Measurements from ENCODE around the gene COBLL1. TPM values are rescaled to one million over a fixed set of nuclear protein-coding genes. Genes with fewer than 3 reads are reported as not detected.
"Not testable (repeated sequence)": the region's sequence is repeated elsewhere in the genome, so short reads cannot be mapped to it uniquely, and the experiment has no call there.

The COBLL1 gene
- total and polyA plus RNA-seq, 8 donors = 18.0 to 74.5 (median 61.7) TPM

GRCh38 chr2:164714471-164714870 lies 127.2 kb downstream of the COBLL1 start:
- peaks cover 46 to 56% (median 48%) of the 10 kb centered on the region in 3 donors for H3K4me1 ChIP-seq
- no peak overlapping the region for H3K4me3 ChIP-seq
- 32 to 39% methylated on average over 1 of the region's 1 CpG for WGBS, 2 donors
- peak overlapping the region in 2 of 4 donors; percentile 91 for H3K27ac ChIP-seq
- no peaks in the 10 kb centered on the region for H3K9me3 ChIP-seq
- peaks cover 0 to 14% (median 0%) of the 10 kb centered on the region in 3 donors for H3K36me3 ChIP-seq
- TF ChIP-seq, protein P1, sequence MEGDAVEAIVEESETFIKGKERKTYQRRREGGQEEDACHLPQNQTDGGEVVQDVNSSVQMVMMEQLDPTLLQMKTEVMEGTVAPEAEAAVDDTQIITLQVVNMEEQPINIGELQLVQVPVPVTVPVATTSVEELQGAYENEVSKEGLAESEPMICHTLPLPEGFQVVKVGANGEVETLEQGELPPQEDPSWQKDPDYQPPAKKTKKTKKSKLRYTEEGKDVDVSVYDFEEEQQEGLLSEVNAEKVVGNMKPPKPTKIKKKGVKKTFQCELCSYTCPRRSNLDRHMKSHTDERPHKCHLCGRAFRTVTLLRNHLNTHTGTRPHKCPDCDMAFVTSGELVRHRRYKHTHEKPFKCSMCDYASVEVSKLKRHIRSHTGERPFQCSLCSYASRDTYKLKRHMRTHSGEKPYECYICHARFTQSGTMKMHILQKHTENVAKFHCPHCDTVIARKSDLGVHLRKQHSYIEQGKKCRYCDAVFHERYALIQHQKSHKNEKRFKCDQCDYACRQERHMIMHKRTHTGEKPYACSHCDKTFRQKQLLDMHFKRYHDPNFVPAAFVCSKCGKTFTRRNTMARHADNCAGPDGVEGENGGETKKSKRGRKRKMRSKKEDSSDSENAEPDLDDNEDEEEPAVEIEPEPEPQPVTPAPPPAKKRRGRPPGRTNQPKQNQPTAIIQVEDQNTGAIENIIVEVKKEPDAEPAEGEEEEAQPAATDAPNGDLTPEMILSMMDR (IDR thresholded peaks at IDR 0.05) = no peak
- intact Hi-C loops (cut with DNase I) = no loop called here
- FAIRE-seq (no peak), ATAC-seq (peak; percentile 30 to 59 (median 46)), DNase-seq (peak in 1 of 6 donors; percentile 47)
- no peaks in the 10 kb centered on the region for H3K27me3 ChIP-seq

GRCh38 chr2:164711766-164712138 lies 129.9 kb downstream of the COBLL1 start:
- intact Hi-C loops (cut with DNase I) = no loop called here
- no peak for DNase-seq
- H3K4me3 ChIP-seq = peak overlapping the region in 2 of 4 donors; percentile 6 to 26
- no peak for FAIRE-seq
- TF ChIP-seq, protein P1 (IDR thresholded peaks at IDR 0.05) = no peak
- peak; percentile 84 to 89 (median 87) for ATAC-seq
- H3K27me3 ChIP-seq = no peaks in the 10 kb centered on the region
- H3K4me1 ChIP-seq = peaks cover 47 to 58% (median 47%) of the 10 kb centered on the region in 3 donors
- no peaks in the 10 kb centered on the region for H3K9me3 ChIP-seq
- 4 to 14% methylated on average over 1 of the region's 1 CpG for WGBS, 2 donors
- no peaks in the 10 kb centered on the region for H3K36me3 ChIP-seq
- peak overlapping the region in 3 of 4 donors; percentile 7 to 91 (median 91) for H3K27ac ChIP-seq

DNA sequence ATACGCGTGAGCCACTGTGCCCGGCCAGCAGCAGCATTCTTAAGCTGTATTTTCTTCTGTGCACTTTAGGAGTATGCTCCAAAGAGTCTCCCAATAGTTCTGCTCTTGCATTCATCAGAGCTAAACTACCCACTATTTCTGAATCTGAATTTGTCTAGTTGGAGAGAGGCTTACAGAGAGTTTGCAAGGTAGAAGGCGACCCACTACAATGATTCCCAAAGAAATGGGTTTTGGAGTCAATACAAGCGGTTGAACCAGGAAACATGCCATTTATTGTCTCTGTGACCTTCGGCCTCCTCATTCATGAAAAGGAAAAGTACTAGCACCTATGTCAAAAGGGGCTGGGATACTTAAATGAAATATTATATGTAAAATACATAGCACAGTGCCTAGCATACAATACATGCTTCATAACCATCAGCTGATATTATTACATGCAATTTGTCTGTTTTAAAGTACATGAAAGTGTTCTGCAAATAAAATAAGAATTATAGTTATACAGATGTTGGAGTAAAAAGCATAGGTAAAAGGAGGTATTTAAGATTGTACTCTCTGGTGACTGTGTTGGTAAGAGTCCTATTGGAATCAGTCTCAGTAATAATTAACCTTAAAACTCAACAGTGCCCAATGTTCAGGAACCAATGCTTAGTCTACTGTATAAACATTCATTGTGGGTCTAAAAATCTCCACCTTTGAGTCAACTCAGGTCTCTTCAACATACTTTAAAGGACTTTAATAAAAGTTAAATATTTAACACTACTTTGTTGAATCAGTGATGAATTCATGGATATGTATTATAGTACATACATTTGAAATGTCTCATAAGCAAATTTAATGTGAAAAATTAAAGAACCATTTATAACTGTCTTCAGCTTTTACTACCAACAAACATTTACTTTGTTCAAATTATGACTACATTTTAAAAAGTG lies 130.5 kb downstream of the COBLL1 start:
- Histone ChIP-seq H3K27ac (peak overlapping the region; percentile 56 to 91 (median 76)), H3K9me3 (no peaks in the 10 kb centered on the region), H3K4me3 (peak overlapping the region in 2 of 4 donors; percentile 6 to 26), H3K27me3 (no peaks in the 10 kb centered on the region), H3K4me1 (peaks cover 42 to 51% (median 43%) of the 10 kb centered on the region in 3 donors), H3K36me3 (no peaks in the 10 kb centered on the region)
- ATAC-seq (peak; percentile 80 to 89 (median 88)), DNase-seq (no peak), FAIRE-seq (peak; percentile 88)
- WGBS, 2 donors = 18 to 22% methylated on average over 6 of the region's 6 CpGs
- TF ChIP-seq, protein P1 (IDR thresholded peaks at IDR 0.05) = no peak
- intact Hi-C loops (cut with DNase I) = no loop called here

DNA sequence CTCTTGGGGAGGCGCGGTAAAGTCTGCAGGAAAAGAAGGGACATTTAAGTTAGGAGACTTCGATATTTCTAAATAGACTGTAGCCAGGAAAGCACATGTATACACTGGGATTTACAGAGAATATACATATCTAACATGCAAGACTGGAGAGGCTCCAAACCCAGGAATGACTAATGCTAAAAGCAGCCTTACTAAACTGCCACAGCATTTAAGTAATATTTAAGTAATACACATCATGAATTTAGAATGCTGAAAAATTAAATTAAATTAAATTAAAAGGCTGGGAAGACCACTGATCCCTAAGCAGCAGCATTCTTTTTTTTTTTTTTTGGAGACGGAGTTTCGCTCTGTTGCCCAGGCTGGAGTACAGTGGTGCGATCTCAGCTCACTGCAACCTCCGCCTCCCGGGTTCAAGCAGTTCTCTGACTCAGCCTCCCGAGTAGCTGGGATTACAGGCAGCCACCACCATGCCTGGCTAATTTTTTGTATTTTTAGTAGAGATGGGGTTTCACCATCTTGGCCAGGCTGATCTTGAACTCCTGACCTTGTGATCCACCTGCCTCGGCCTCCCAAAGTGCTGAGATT lies 131.3 kb downstream of the COBLL1 start:
- DNase-seq; H3K27me3 ChIP-seq; H3K9me3 ChIP-seq; FAIRE-seq; intact Hi-C loops (cut with DNase I); ATAC-seq; H3K36me3 ChIP-seq: not testable (repeated sequence)
- H3K27ac ChIP-seq = peak overlapping the region; percentile 56 to 91 (median 76)
- H3K4me1 ChIP-seq = peaks cover 40 to 44% (median 42%) of the 10 kb centered on the region in 3 donors
- peak overlapping the region in 1 of 4 donors; percentile 26 for H3K4me3 ChIP-seq
- 77 to 82% methylated on average over 10 of the region's 10 CpGs for WGBS, 2 donors

DNA sequence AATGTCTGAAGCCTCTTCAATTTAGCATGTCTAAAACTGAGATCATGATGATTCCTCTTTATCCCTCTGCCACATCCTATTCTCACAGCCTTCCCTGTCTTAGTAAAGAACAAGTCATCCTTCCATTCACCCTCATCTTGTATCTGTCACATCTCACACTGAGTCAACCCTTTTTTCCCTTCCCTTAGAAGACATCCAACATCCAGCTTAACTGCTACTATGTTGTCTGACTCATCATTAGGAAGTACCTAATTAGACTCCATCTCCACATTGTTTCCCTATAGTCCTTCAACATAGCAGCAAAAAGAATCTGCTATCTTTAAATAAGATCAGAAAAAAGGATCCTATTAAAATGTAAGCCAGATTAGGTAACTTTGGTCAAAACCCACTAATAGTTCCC lies 135.1 kb downstream of the COBLL1 start:
- Histone ChIP-seq H3K27ac (no peak overlapping the region), H3K9me3 (no peaks in the 10 kb centered on the region), H3K27me3 (no peaks in the 10 kb centered on the region), H3K36me3 (peaks cover 0 to 11% (median 0%) of the 10 kb centered on the region in 3 donors), H3K4me3 (no peak overlapping the region), H3K4me1 (peaks cover 13 to 20% (median 18%) of the 10 kb centered on the region in 3 donors)
- TF ChIP-seq, protein P1 (IDR thresholded peaks at IDR 0.05) = no peak
- FAIRE-seq = no peak
- intact Hi-C loops (cut with DNase I) = no loop called here
- no peak for DNase-seq
- ATAC-seq = no peak

All from pancreas (tissue), 10 donors.